Glutamatergic neuron (in vitro differentiated cells): ENCODE data around the gene SAMD3. TPM values are rescaled to one million over a fixed set of nuclear protein-coding genes. Genes with fewer than 3 reads are reported as not detected.

Source experiments
- DNase-seq: peaks from one replicate; pipeline ENCODE4 v3.0.0; 2022
- H3K27ac Mint-ChIP-seq: one replicate; pipeline ENCODE4 v1.8.0; 2020; ENCODE audit warnings: mild to moderate bottlenecking, mixed read lengths, inconsistent platforms; ENCODE audit not compliant: unreplicated experiment
- H3K27me3 Mint-ChIP-seq: one replicate; pipeline ENCODE4 v1.8.0; 2020; ENCODE audit warnings: mild to moderate bottlenecking, moderate library complexity, mixed read lengths, inconsistent platforms; ENCODE audit not compliant: unreplicated experiment
- H3K36me3 Mint-ChIP-seq: one replicate; pipeline ENCODE4 v1.8.0; 2020; ENCODE audit warnings: mild to moderate bottlenecking, mixed read lengths, inconsistent platforms; ENCODE audit not compliant: unreplicated experiment
- H3K4me1 Mint-ChIP-seq: one replicate; pipeline ENCODE4 v1.8.0; 2020; ENCODE audit warnings: mild to moderate bottlenecking, low read depth, mixed read lengths, inconsistent platforms; ENCODE audit not compliant: unreplicated experiment
- H3K4me3 Mint-ChIP-seq: one replicate; pipeline ENCODE4 v1.8.0; 2020; ENCODE audit warnings: mild to moderate bottlenecking, mixed read lengths, inconsistent platforms; ENCODE audit not compliant: unreplicated experiment
- H3K9me3 Mint-ChIP-seq: one replicate; pipeline ENCODE4 v1.8.0; 2020; ENCODE audit warnings: mild to moderate bottlenecking, moderate library complexity, mixed read lengths, inconsistent platforms; ENCODE audit not compliant: unreplicated experiment
- total RNA-seq: library from RNA; stranded (reverse); fragmentation: NEBNext Ultra II Directional; extraction: Animal tissue kit (Norgen Biotek cat#: 25700); gene quantifications from one replicate; pipeline ENCODE4 v1.2.1, GENCODE V29; 2021; ENCODE audit not compliant: unreplicated experiment
- TF ChIP-seq, protein P1 (sequence below): fragments of 200-600 bp; sonication (generic); IDR thresholded peaks from one replicate; pipeline ENCODE4 v1.5.0; 2021; ENCODE audit not compliant: partially characterized antibody, unreplicated experiment

The SAMD3 gene
- total RNA-seq, 1 donor from 2014 or later, result 1.6 TPM

DNA sequence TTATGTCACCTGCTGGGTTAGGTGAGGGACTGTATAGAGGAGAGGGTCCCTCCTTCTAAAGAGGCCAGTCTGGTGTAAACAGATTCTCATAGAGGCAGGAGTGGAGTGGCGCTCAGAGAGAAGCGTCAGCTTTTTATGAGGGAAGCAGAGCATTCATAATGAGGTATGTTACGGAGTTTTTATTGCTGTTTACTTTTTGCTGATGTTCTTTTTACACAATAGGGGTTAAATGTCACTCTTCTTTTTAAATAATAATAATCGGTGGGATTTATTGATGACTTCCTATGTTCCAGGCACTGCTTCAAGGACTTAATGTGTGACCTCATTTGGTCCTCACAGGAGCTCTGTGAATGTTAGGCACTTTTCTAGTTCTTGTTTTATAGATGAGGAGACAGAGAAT, 124.4 kb downstream of the SAMD3 start:
- no peak for DNase-seq
- H3K27ac Mint-ChIP-seq, result no peak overlapping the region

More for the DNA sequence above, 124.4 kb downstream of the SAMD3 start:
- no peak overlapping the region for H3K4me3 Mint-ChIP-seq
- H3K27me3 Mint-ChIP-seq, result no peaks in the 10 kb centered on the region
- H3K36me3 Mint-ChIP-seq, result no peaks in the 10 kb centered on the region
- H3K4me1 Mint-ChIP-seq, result peaks cover under 1% of the 10 kb centered on the region
- H3K9me3 Mint-ChIP-seq, result peaks cover 3% of the 10 kb centered on the region
- TF ChIP-seq, protein P1, sequence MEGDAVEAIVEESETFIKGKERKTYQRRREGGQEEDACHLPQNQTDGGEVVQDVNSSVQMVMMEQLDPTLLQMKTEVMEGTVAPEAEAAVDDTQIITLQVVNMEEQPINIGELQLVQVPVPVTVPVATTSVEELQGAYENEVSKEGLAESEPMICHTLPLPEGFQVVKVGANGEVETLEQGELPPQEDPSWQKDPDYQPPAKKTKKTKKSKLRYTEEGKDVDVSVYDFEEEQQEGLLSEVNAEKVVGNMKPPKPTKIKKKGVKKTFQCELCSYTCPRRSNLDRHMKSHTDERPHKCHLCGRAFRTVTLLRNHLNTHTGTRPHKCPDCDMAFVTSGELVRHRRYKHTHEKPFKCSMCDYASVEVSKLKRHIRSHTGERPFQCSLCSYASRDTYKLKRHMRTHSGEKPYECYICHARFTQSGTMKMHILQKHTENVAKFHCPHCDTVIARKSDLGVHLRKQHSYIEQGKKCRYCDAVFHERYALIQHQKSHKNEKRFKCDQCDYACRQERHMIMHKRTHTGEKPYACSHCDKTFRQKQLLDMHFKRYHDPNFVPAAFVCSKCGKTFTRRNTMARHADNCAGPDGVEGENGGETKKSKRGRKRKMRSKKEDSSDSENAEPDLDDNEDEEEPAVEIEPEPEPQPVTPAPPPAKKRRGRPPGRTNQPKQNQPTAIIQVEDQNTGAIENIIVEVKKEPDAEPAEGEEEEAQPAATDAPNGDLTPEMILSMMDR, result no peak

Other genes with a start within 250 kb of the SAMD3 start
- gene L3MBTL3, start 204.4 kb downstream of the SAMD3 start, total RNA-seq, result 22.8 TPM
- gene TMEM200A, start 143.1 kb upstream of the SAMD3 start, total RNA-seq, result 25.4 TPM